Small intestine (tissue), 16 donors: ENCODE data around the gene KANK2. TPM values are rescaled to one million over a fixed set of nuclear protein-coding genes. Genes with fewer than 3 reads are reported as not detected.

Source experiments
- DNase-seq, 2 donors: peaks; one replicate each; pipeline versions ENCODE4 v3.0.0 to v3.0.0-alpha.2; 2013
- FAIRE-seq: peaks from 2 replicates; lab custom pipeline; 2012; peaks lifted over from hg19 to GRCh38; lab: Jason Lieb, UNC
- H3K27ac ChIP-seq, 3 donors: one replicate each; pipeline ENCODE4 v1.5.1; 2013; ENCODE audit warnings: low read length in 2 of 3, mild to moderate bottlenecking in 2 of 3, control low read depth in 1 of 3, inconsistent platforms in 1 of 3, low read depth in 1 of 3, moderate library complexity in 1 of 3
- H3K27me3 ChIP-seq, 3 donors: one replicate each; pipeline ENCODE4 v1.6.1; 2013; ENCODE audit warnings: low read length in 3 of 3, inconsistent platforms in 1 of 3; ENCODE audit not compliant: control insufficient read depth in 3 of 3, insufficient read depth in 3 of 3
- H3K36me3 ChIP-seq, 3 donors: one replicate each; pipeline ENCODE4 v1.6.1; 2013; ENCODE audit warnings: low read length in 3 of 3, inconsistent platforms in 1 of 3, low read depth in 1 of 3, mild to moderate bottlenecking in 1 of 3, moderate library complexity in 1 of 3; ENCODE audit not compliant: control insufficient read depth in 3 of 3, insufficient read depth in 2 of 3
- H3K4me1 ChIP-seq, 3 donors: one replicate each; pipeline ENCODE4 v1.6.1; 2013; ENCODE audit warnings: low read length in 2 of 3, inconsistent platforms in 1 of 3, low read depth in 1 of 3, mild to moderate bottlenecking in 1 of 3, moderate library complexity in 1 of 3; ENCODE audit not compliant: control insufficient read depth in 3 of 3, insufficient read depth in 2 of 3
- H3K4me3 ChIP-seq, 3 donors: one replicate each; pipeline ENCODE4 v1.5.1; 2013; ENCODE audit warnings: low read length in 3 of 3, control low read depth in 1 of 3, inconsistent platforms in 1 of 3, low read depth in 1 of 3, mild to moderate bottlenecking in 1 of 3, moderate library complexity in 1 of 3
- H3K9me3 ChIP-seq, 2 donors: one replicate each; pipeline ENCODE4 v1.6.1; 2013; ENCODE audit warnings: low read depth in 1 of 2, low read length in 1 of 2; ENCODE audit not compliant: control insufficient read depth in 2 of 2, insufficient read depth in 1 of 2
- WGBS, 3 donors: extraction: QIAGEN DNeasy Blood & Tissue Kit; methylation state at CpG; one replicate each; pipeline ENCODE4 v1.1.7; 2013; 5-methylcytosine and 5-hydroxymethylcytosine counted together
- long read RNA-seq, 10 donors: transcript quantifications; one replicate each; lab custom pipeline, GENCODE V29; 2026
- polyA plus RNA-seq, 4 donors: library from polyadenylated mRNA; stranded (reverse) in 3 of 4; unstranded in 1 of 4; fragments of 200-250 nt in 3 of 4; fragments of 120-200 nt in 1 of 4; gene quantifications; one replicate each; pipeline versions ENCODE4 v1.2.1 to v1.2.3, GENCODE V29; 2013
- donor health status: healthy with polysubstance abuse.
- donor health status: control.
- donor health status: control.
- donor health status: Bipolar disorder and iron deficiency.
- donor health status: healthy.

Gene KANK2
- 10 to 100 TPM; 10.7 to 83.6 (median 45.5) TPM for polyA plus RNA-seq
- long read RNA-seq, donor 1, result 0 reads
- long read RNA-seq, donor 2, partial matches to known transcripts, result 0 of 1 reads
- long read RNA-seq, donor 2, other reads (novel, unspliced or antisense), result 0 of 1 reads
- long read RNA-seq, donor 3, full-length matches to known transcripts, result 8 of 8 reads
- long read RNA-seq, donor 3, partial matches to known transcripts, result 0 of 8 reads
- long read RNA-seq, donor 3, other reads (novel, unspliced or antisense), result 0 of 8 reads
- long read RNA-seq, donor 4, result 0 reads
- long read RNA-seq, donor 5, result 0 reads
- long read RNA-seq, donor 6, partial matches to known transcripts, result 0 of 1 reads
- long read RNA-seq, donor 6, other reads (novel, unspliced or antisense), result 0 of 1 reads
- long read RNA-seq, donor 7, full-length matches to known transcripts, result 9 of 52 reads
- long read RNA-seq, donor 7, partial matches to known transcripts, result 18 of 52 reads
- long read RNA-seq, donor 7, other reads (novel, unspliced or antisense), result 25 of 52 reads
- long read RNA-seq, donor 8, result 0 reads
- long read RNA-seq, donor 9, result 0 reads
- long read RNA-seq, donor 10, partial matches to known transcripts, result 0 of 2 reads
- long read RNA-seq, donor 10, other reads (novel, unspliced or antisense), result 0 of 2 reads

DNA sequence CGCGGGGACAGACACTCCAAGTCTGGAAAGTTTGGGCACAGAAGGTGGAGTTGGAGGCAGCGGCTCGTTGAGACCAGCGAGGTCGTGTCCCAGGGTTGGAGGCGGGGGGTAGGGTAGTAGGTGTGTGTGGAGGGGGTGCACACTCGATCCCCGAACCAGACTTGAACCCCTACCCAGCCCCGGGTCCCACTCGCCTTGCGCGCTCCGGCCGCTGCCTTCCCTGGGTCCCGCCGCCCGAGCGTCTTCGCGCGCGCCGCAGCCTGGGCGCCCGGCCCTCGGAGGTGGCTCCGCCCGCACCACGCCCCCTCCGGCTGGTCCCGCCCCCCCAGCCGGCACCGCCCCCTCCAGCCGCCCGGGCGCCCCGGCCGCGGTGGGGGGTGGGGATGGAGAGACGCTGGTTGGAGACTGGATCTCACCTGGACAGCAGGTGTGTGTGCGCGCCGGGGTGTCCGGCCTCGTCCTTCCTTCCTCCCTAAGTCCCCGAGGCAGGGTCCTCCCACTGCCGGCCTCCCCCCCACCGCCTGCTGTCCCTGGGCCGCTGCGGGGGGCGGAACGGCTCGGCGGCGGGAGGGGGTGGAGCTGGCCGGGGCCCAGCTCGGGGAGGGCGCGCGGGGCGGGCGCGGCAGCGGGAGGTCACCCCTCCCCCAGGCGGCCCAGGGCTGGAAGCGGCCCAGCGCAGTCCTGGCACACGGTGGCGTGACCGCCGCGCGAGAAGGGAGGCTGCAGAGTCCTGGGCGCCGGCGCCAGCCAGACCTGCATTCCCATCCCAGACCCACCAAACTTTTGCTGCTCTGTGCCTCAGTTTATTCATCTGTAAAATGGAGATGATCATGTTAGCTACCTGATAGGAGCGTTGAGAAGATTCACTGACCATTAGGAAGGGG is at the start of gene KANK2:
Gene KANK2 (minus strand): TSS at position 255 of the 884 bp plus-strand sequence. CDS start 3,034 bp downstream, outside the sequence.
- peaks cover 0 to 2% (median 2%) of the 10 kb centered on the region in 3 donors for H3K4me1 ChIP-seq
- H3K27me3 ChIP-seq, result no peaks in the 10 kb centered on the region
- FAIRE-seq, result no peak
- peak; percentile 84 to 93 for DNase-seq
- peak within 1 kb of the TSS; percentile 33 to 88 (median 59) for H3K27ac ChIP-seq
- peak within 1 kb of the TSS; percentile 41 to 88 (median 58) for H3K4me3 ChIP-seq
- WGBS, 3 donors, result 0 to 1% (median 0%) methylated on average over 38 to 78 of the region's 78 CpGs
- H3K36me3 ChIP-seq, result peaks cover 0 to 69% (median 3%) of the 10 kb centered on the region in 3 donors
- no peaks in the 10 kb centered on the region for H3K9me3 ChIP-seq

DNA sequence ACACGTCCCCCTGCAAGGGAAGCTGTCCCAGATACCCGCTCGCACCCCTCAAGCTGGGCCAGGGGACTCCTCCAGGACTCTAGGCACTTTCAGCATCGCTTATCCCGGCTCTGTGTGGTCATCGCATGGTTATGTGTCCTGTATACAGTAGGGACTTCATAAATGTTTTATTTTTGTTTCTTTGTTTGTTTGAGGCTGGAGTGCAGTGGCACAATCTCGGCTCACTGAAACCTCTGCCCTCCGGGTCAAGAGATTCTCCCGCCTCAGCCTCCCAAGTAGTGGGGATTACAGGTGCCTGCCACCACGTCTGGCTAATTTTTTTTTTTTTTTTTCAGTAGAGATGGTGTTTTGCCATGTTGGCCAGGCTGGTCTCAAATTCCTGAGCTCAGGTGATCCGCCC is 49.6 kb upstream of the KANK2 start:
- WGBS, 3 donors, result 87 to 88% (median 88%) methylated on average over 11 of the region's 11 CpGs
- Histone ChIP-seq H3K4me3 (no peak overlapping the region), H3K9me3 (no peaks in the 10 kb centered on the region), H3K27ac (no peak overlapping the region), H3K4me1 (peaks cover 0 to 7% (median 3%) of the 10 kb centered on the region in 3 donors), H3K27me3 (no peaks in the 10 kb centered on the region), H3K36me3 (peaks cover 3 to 91% (median 6%) of the 10 kb centered on the region in 3 donors)
- FAIRE-seq (no peak), DNase-seq (no peak)

DNA sequence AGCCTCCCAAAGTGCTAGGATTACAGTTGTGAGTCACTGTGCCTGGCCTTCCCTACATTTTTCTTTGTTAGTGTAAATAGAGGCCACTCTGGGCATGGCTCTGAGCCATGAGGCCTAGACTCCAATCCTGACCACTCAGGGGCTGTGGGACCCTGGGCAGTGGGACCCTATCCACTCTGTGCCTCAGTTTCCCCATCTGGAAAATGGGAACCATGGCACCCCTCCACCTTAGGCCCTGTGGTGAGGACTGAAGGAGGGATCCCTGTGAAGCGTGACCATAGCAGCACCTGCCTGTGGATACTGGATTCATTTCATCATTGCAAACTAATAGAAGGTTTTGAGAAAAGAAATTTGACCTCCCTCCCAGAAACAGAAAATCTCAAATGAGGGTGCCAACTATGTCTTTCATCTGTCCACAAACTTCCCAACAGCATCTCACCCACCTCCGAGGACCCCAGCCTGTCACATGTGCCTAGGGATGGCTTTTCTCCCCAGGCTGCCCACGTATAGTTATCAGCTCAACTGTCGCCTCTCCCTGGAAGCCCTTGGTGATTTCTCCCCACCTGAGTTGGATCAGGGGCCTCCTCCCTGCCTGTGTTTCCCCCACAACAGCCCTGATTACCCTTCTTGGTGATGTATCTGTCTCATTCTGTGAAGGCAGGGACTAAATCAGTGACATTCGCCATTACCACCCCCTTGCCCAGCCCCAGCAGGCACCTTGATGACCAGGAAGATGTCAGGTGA is 47.7 kb upstream of the KANK2 start:
- peaks cover 0 to 11% (median 3%) of the 10 kb centered on the region in 3 donors for H3K4me1 ChIP-seq
- FAIRE-seq, result no peak
- H3K9me3 ChIP-seq, result no peaks in the 10 kb centered on the region
- H3K36me3 ChIP-seq, result peaks cover 2 to 89% (median 3%) of the 10 kb centered on the region in 3 donors
- WGBS, 3 donors, result 92 to 97% (median 93%) methylated on average over 5 of the region's 5 CpGs
- no peak for DNase-seq
- H3K27me3 ChIP-seq, result no peaks in the 10 kb centered on the region
- no peak overlapping the region for H3K4me3 ChIP-seq
- no peak overlapping the region for H3K27ac ChIP-seq

DNA sequence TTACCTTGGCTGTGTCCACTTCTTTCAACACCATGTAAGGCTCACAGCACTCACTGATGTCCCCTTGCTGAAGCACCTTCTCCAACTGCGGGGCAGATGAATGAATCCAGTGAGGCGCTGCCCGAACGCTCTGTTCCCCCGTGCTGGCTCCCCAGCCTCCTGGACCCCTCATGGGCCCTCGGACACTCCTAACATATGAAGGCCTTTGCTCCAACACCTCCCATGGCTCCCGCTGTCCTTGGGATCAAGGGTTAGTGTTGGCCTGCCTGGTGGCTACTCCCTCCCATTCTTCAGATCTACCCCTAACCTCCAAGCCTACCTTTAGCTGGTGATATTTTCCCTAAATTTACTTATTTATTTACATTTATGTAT is 46.4 kb upstream of the KANK2 start:
- peaks cover 0 to 11% (median 3%) of the 10 kb centered on the region in 3 donors for H3K4me1 ChIP-seq
- FAIRE-seq (no peak), DNase-seq (no peak)
- peak overlapping the region in 1 of 3 donors; percentile 53 for H3K27ac ChIP-seq
- H3K36me3 ChIP-seq, result peaks cover 2 to 92% (median 3%) of the 10 kb centered on the region in 3 donors
- peaks cover 0 to 4% of the 10 kb centered on the region in 2 donors for H3K9me3 ChIP-seq
- 91 to 93% (median 91%) methylated on average over 7 of the region's 7 CpGs for WGBS, 3 donors
- no peak overlapping the region for H3K4me3 ChIP-seq
- H3K27me3 ChIP-seq, result no peaks in the 10 kb centered on the region

DNA sequence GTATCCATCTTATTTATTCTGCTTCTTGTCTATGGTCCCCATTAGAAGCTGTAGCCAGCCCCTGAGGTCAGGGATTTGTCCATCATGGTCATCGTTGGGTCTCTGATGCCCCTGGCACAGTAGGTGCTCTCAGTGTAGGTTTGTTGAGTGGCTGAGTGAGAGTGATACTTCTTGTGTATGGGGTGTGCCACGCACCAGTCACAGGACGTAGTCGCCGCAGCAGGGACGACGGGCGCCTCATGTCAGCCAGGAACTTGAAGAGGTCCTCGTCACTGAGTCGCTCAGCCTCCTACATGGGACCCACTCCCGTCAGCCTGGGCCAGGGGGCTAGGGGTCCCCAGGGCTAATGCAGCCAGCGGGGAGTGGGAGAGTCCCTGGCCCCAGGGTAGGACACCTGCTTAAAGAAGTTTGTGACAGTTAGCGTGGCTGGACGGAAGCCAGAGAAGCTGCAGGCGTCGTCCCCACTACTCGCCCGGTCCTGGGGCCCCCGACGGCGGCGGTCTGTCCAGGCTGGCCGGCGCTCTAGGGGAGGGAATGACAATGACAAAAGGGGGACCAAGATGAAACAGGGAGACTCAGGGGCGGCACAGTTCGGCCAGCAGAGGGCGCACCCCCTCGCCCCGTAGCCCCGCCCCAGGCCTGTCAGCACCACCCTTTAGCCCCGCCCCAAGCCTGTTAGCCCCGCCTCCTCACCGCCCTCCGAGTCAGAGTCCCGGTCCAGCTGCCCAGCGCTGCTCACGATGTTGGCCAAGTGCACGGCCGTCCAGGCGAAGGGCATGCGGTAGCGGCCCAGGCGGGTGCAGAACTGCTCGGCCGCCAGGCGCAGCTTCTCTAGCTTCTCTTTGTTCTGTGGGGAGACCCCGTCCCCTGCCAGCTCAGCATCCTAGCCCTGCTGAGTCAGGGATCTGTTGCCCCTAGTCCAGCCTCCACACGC is 45.8 kb upstream of the KANK2 start:
- 37 to 43% (median 38%) methylated on average over 45 to 48 of the region's 48 CpGs for WGBS, 3 donors
- Histone ChIP-seq H3K4me1 (peaks cover 0 to 11% (median 3%) of the 10 kb centered on the region in 3 donors), H3K4me3 (no peak overlapping the region), H3K27me3 (no peaks in the 10 kb centered on the region), H3K36me3 (peaks cover 0 to 94% (median 0%) of the 10 kb centered on the region in 3 donors), H3K9me3 (peaks cover 0 to 6% of the 10 kb centered on the region in 2 donors), H3K27ac (peak overlapping the region in 1 of 3 donors; percentile 53)
- peak; percentile 86 to 88 for DNase-seq
- no peak for FAIRE-seq

DNA sequence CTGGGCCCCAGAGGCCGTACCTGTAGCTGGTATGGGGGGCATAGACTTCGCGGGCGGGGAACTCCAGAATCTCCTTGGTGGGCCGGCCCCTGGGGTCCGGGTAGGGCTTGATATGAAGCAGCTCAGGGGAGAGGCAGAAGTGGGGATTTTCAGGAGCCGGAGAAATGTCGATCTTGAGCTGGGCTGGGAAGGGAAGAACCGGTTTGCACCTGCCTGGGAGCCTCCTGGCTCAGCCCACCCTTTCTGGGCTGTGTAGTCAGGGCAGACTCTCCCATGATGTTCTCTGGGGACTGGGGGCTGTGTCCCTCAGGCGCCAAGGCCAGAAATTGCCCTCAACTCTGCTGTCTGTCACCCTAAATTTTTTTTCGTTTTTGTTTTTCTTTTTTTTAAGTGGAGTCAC is 44.7 kb upstream of the KANK2 start:
- Histone ChIP-seq H3K9me3 (peaks cover 0 to 6% of the 10 kb centered on the region in 2 donors), H3K27ac (no peak overlapping the region), H3K4me3 (no peak overlapping the region), H3K36me3 (peaks cover 0 to 94% (median 4%) of the 10 kb centered on the region in 3 donors), H3K27me3 (no peaks in the 10 kb centered on the region), H3K4me1 (peaks cover 0 to 11% (median 3%) of the 10 kb centered on the region in 3 donors)
- FAIRE-seq (no peak), DNase-seq (no peak)
- 89 to 97% (median 90%) methylated on average over 9 to 11 of the region's 11 CpGs for WGBS, 3 donors

DNA sequence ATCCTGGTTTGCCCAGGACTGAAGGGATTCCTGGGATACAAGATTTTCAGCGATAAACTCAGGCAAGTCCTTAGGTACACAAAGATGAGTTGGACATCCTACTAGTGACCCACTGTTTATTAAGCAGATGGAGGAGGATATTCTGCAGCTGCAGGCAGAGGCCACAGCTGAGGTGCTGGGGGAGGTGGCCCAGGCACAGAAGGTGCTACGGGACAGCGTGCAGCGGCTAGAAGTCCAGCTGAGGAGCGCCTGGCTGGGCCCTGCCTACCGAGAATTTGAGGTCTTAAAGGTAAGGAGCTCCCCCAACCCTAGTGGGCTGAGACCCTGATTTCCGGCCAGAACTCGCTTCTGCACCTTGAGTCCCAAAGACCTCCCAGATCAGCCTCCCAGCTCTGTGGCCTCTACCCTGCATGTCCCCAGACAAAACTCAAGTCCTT is 42.7 kb upstream of the KANK2 start:
- H3K4me3 ChIP-seq, result no peak overlapping the region
- H3K9me3 ChIP-seq, result peaks cover 0 to 6% of the 10 kb centered on the region in 2 donors
- peaks cover 0 to 94% (median 4%) of the 10 kb centered on the region in 3 donors for H3K36me3 ChIP-seq
- no peak for FAIRE-seq
- DNase-seq, result no peak
- no peaks in the 10 kb centered on the region for H3K27me3 ChIP-seq
- peaks cover 0 to 11% (median 3%) of the 10 kb centered on the region in 3 donors for H3K4me1 ChIP-seq
- 92 to 96% (median 95%) methylated on average over 8 of the region's 8 CpGs for WGBS, 3 donors
- no peak overlapping the region for H3K27ac ChIP-seq
